ENCODE results near the gene CPT2. TPM values are rescaled to one million over a fixed set of nuclear protein-coding genes. Genes with fewer than 3 reads are reported as not detected.
A peak's percentile ranks its signal among the peaks of the same experiment; 100 is the strongest.

Gene CPT2
- total RNA-seq, 1 experiment from 2014 or later = 35.7 TPM

- DNase-seq = no peak
- peaks cover 9% of the 10 kb centered on the region for H3K4me1 ChIP-seq (replicated peaks; ENCODE audit: insufficient read depth)
- no peak for TF ChIP-seq CTCF (conservative IDR thresholded peaks at IDR 0.05)
- no peak for TF ChIP-seq EZH2 (IDR thresholded peaks at IDR 0.05; ENCODE audit: low read depth)
- no TSS peak for BruUV-seq (replicated peaks)
- H3K4me3 ChIP-seq = no peak overlapping the region
- no peaks in the 10 kb centered on the region for H3K9me3 ChIP-seq (ENCODE audit: insufficient read depth, low read depth)
- H3K4me2 ChIP-seq = no peak overlapping the region
- H3K9me2 ChIP-seq (ENCODE audit: insufficient read depth) = no peaks in the 10 kb centered on the region
- no peaks in the 10 kb centered on the region for H3K27me3 ChIP-seq (ENCODE audit: insufficient read depth, low read depth)
- intact Hi-C loops (cut with micrococcal nuclease; ENCODE audit: unreplicated experiment) = no loop called here
- POLR2A ChIA-PET (ENCODE audit: unreplicated experiment) = interaction anchor here (0.6 kb wide), 1 partner anchor 356 kb away, joined by 5 read pairs; no protein-coding TSS in a partner anchor
- H3K27ac ChIP-seq = no peak overlapping the region
- CTCF ChIA-PET = no interaction called here
- no peaks in the 10 kb centered on the region for H3F3A ChIP-seq (ENCODE audit: insufficient read depth, low read depth)
- H3K79me2 ChIP-seq (ENCODE audit: low read depth) = no peaks in the 10 kb centered on the region
- H2AFZ ChIP-seq = no peak overlapping the region
- no peaks in the 10 kb centered on the region for H3K36me3 ChIP-seq (ENCODE audit: low read depth)
- no peaks in the 10 kb centered on the region for H4K20me1 ChIP-seq (ENCODE audit: insufficient read depth)
These were observed 35.7 kb upstream of the CPT2 start for GRCh38 chr1:53160924-53161378.

GRCh38 chr1:53162621-53163020 is 34.0 kb upstream of the CPT2 start:
- POLR2A ChIA-PET (ENCODE audit: unreplicated experiment) = no interaction called here
- no peaks in the 10 kb centered on the region for H3K36me3 ChIP-seq (ENCODE audit: low read depth)
- H3K4me2 ChIP-seq = no peak overlapping the region
- H3K9me2 ChIP-seq (ENCODE audit: insufficient read depth) = no peaks in the 10 kb centered on the region
- CTCF ChIA-PET = no interaction called here
- no peak overlapping the region for H3K27ac ChIP-seq
- TF ChIP-seq CTCF (conservative IDR thresholded peaks at IDR 0.05) = no peak
- TF ChIP-seq EZH2 (IDR thresholded peaks at IDR 0.05; ENCODE audit: low read depth) = no peak
- H3K27me3 ChIP-seq (ENCODE audit: insufficient read depth, low read depth) = no peaks in the 10 kb centered on the region
- H3K79me2 ChIP-seq (ENCODE audit: low read depth) = no peaks in the 10 kb centered on the region
- intact Hi-C loops (cut with micrococcal nuclease; ENCODE audit: unreplicated experiment) = no loop called here
- peaks cover 9% of the 10 kb centered on the region for H3K4me1 ChIP-seq (replicated peaks; ENCODE audit: insufficient read depth)
- H3K4me3 ChIP-seq = no peak overlapping the region
- H3F3A ChIP-seq (ENCODE audit: insufficient read depth, low read depth) = no peaks in the 10 kb centered on the region
- no peak overlapping the region for H2AFZ ChIP-seq
- BruUV-seq (replicated peaks) = no TSS peak
- no peaks in the 10 kb centered on the region for H4K20me1 ChIP-seq (ENCODE audit: insufficient read depth)
- no peak for DNase-seq
- no peaks in the 10 kb centered on the region for H3K9me3 ChIP-seq (ENCODE audit: insufficient read depth, low read depth)

GRCh38 chr1:53163291-53163768 is 33.3 kb upstream of the CPT2 start:
- H3K9me3 ChIP-seq (ENCODE audit: insufficient read depth, low read depth) = no peaks in the 10 kb centered on the region
- H3K4me3 ChIP-seq = no peak overlapping the region
- TF ChIP-seq CTCF (conservative IDR thresholded peaks at IDR 0.05) (no peak), EZH2 (IDR thresholded peaks at IDR 0.05; ENCODE audit: low read depth) (no peak)
- CTCF ChIA-PET = no interaction called here
- peaks cover 9% of the 10 kb centered on the region for H3K4me1 ChIP-seq (replicated peaks; ENCODE audit: insufficient read depth)
- intact Hi-C loops (cut with micrococcal nuclease; ENCODE audit: unreplicated experiment) = no loop called here
- H3K27me3 ChIP-seq (ENCODE audit: insufficient read depth, low read depth) = no peaks in the 10 kb centered on the region
- no peak for DNase-seq
- 0 out of 2 replicates have a peak overlapping the region, but pooled peaks have one; percentile 33 for H2AFZ ChIP-seq
- H3K4me2 ChIP-seq = no peak overlapping the region
- POLR2A ChIA-PET (ENCODE audit: unreplicated experiment) = interaction anchor here (0.7 kb wide), 1 partner anchor 15 kb away, joined by 4 read pairs; no protein-coding TSS in a partner anchor
- no peaks in the 10 kb centered on the region for H3F3A ChIP-seq (ENCODE audit: insufficient read depth, low read depth)
- no peaks in the 10 kb centered on the region for H3K79me2 ChIP-seq (ENCODE audit: low read depth)
- BruUV-seq (replicated peaks) = no TSS peak
- H3K27ac ChIP-seq = no peak overlapping the region
- no peaks in the 10 kb centered on the region for H3K9me2 ChIP-seq (ENCODE audit: insufficient read depth)
- H4K20me1 ChIP-seq (ENCODE audit: insufficient read depth) = no peaks in the 10 kb centered on the region
- no peaks in the 10 kb centered on the region for H3K36me3 ChIP-seq (ENCODE audit: low read depth)

Measured in PC-9 (cell line).